OCI-LY7 (cell line): ENCODE data around the gene NDUFB2.

Experiments used
- EZH2phosphoT487 ChIP-seq: fragments of 200-600 bp; sonication (generic); IDR thresholded peaks from 2 replicates; pipeline ENCODE4 v1.6.1; 2018; ENCODE audit warnings: low read depth, borderline replicate concordance, mild to moderate bottlenecking, mixed run types, antibody characterized with exemption, low read length, moderate library complexity, mixed read lengths
- TF ChIP-seq, protein P1 (sequence below): fragments of 200-600 bp; sonication (generic); conservative IDR thresholded peaks from 2 replicates; pipeline ENCODE4 v1.5.1; 2014; ENCODE audit warnings: mild to moderate bottlenecking, antibody characterized with exemption, low read length, moderate library complexity, mixed read lengths

DNA sequence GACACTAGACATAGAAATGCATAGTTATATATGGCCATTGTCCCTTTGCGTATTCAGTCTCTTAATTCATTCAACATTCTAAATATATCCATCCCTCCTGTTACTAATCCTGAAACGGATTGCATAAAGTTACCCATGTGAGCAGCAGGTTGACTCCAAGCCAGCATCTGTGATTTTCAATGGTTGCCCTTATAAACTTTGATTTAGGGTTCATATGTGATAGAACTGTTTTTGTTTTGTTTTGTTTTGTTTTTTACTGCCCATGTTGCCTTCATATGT lies 42.5 kb upstream of the NDUFB2 start:
- TF ChIP-seq, protein P1, sequence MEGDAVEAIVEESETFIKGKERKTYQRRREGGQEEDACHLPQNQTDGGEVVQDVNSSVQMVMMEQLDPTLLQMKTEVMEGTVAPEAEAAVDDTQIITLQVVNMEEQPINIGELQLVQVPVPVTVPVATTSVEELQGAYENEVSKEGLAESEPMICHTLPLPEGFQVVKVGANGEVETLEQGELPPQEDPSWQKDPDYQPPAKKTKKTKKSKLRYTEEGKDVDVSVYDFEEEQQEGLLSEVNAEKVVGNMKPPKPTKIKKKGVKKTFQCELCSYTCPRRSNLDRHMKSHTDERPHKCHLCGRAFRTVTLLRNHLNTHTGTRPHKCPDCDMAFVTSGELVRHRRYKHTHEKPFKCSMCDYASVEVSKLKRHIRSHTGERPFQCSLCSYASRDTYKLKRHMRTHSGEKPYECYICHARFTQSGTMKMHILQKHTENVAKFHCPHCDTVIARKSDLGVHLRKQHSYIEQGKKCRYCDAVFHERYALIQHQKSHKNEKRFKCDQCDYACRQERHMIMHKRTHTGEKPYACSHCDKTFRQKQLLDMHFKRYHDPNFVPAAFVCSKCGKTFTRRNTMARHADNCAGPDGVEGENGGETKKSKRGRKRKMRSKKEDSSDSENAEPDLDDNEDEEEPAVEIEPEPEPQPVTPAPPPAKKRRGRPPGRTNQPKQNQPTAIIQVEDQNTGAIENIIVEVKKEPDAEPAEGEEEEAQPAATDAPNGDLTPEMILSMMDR, result no peak
- TF ChIP-seq EZH2phosphoT487, result no peak
